Esophagus squamous epithelium (tissue), 4 donors: Measurements from ENCODE around the gene PPP1R10.

Experiments used
- CTCF ChIP-seq, 6 experiments: fragments of 450-650 bp in 4 of 6; fragments of 200-600 bp in 2 of 6; sonication (generic) in 2 of 6; IDR thresholded peaks; one replicate each; pipeline ENCODE4 v1.5.1; 2016 to 2019; ENCODE audit warnings: antibody characterized with exemption in 6 of 6, mild to moderate bottlenecking in 4 of 6, moderate library complexity in 4 of 6
- POLR2A ChIP-seq, 4 donors: fragments of 450-650 bp; IDR thresholded peaks; one replicate each; pipeline ENCODE4 v1.6.1; 2017; ENCODE audit warnings: antibody characterized with exemption in 4 of 4, mild to moderate bottlenecking in 4 of 4, moderate library complexity in 3 of 4

DNA sequence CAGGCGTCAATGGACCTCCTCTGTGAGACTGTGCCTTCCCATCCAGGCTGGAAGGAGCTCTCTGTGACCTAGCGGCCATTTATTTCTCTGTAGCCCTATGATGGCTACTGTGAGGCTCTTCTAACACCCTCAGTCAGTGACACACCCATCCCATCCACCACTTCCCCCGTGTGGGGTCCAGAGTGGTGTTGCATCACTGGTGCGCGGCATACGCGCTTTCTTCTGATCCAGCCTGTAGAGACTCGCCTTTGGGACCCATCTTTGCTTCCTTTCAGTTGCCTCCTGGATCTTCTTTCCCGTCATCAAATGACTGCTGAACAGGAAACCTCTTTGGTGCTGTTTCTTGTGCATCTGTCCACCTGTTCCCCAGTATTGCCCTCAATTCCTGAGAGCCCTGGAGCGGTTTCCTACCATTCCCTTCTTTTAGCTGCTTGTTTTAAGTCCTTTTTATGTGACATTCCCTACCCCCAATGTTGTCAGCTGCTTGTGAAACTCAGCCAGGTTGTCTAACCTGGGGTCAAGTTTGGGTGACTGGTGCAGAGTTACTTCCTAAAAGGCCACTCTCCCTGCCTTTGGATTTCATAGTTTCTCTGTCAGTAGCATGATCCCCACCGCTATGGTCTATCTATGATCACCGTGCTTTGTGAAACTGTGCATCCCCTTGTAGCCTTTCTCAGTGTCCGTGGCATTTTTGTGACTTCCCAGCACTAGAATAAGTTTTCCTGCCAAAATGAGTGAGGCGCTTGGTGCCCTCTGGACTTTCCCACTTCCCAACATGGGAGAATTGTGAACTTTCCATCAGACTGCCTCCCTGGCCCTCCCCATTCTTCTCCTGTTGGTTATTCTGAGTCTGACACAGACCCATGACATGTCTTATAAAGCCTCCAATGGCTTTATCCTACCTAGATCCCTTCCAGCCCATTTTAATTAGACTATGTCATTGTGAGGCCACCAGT lies 54.3 kb downstream of the PPP1R10 start:
- no peak for TF ChIP-seq CTCF (IDR thresholded peaks at IDR 0.05)
- TF ChIP-seq POLR2A (IDR thresholded peaks at IDR 0.05): no peak
